Colon (tissue), 2 donors: ENCODE results near the gene HNRNPH1.

ENCODE experiments used
- FAIRE-seq: peaks from 2 replicates; lab custom pipeline; 2012; peaks lifted over from hg19 to GRCh38; lab: Jason Lieb, UNC
- donor health status: control.
- donor health status: control.

The HNRNPH1 gene

GRCh38 chr5:179603308-179603707, 20.2 kb downstream of the HNRNPH1 start:
- no peak for FAIRE-seq

GRCh38 chr5:179601871-179602625, 21.4 kb downstream of the HNRNPH1 start:
- no peak for FAIRE-seq

- no peak for FAIRE-seq
Measured at GRCh38 chr5:179599973-179600372, 23.5 kb downstream of the HNRNPH1 start.

- FAIRE-seq = no peak
Measured at GRCh38 chr5:179599566-179599965, 23.9 kb downstream of the HNRNPH1 start.

GRCh38 chr5:179599100-179599499, 24.4 kb downstream of the HNRNPH1 start:
- no peak for FAIRE-seq

GRCh38 chr5:179596421-179596820, 27.1 kb downstream of the HNRNPH1 start:
- FAIRE-seq = no peak

- FAIRE-seq = no peak
Measured at GRCh38 chr5:179595916-179596315, 27.6 kb downstream of the HNRNPH1 start.

GRCh38 chr5:179588166-179588565, 35.3 kb downstream of the HNRNPH1 start:
- FAIRE-seq = no peak

- FAIRE-seq = no peak
Measured at GRCh38 chr5:179585941-179586401, 37.5 kb downstream of the HNRNPH1 start.

- no peak for FAIRE-seq
Measured at GRCh38 chr5:179577286-179577960, 46.0 kb downstream of the HNRNPH1 start.

GRCh38 chr5:179572386-179572785, 51.1 kb downstream of the HNRNPH1 start:
- FAIRE-seq = no peak

- FAIRE-seq = no peak
Measured at GRCh38 chr5:179568721-179569120, 54.8 kb downstream of the HNRNPH1 start.

- FAIRE-seq = no peak
Measured at GRCh38 chr5:179564526-179564925, 58.9 kb downstream of the HNRNPH1 start.
